T1000 (cell line): ENCODE measurements around the gene TOMM40.
"Not testable (repeated sequence)": the region's sequence is repeated elsewhere in the genome, so short reads cannot be mapped to it uniquely, and the experiment has no call there.

Source experiments
- DNase-seq: peaks from one replicate; lab custom pipeline; 2025; ENCODE audit warnings: mixed read lengths; lab: John Stamatoyannopoulos, UW

The TOMM40 gene

DNA sequence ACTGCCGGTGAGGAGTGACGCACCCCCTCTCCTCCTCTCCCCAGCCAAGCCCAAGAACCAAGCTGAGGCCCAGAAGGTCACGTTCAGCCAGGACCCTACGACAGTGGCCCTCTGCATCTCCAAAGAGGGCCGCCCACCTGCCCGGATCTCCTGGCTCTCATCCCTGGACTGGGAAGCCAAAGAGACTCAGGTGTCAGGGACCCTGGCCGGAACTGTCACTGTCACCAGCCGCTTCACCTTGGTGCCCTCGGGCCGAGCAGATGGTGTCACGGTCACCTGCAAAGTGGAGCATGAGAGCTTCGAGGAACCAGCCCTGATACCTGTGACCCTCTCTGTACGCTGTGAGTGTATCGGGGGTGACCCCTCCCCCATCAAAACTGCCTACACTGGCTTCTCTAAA is 19.2 kb upstream of the TOMM40 start:
- no peak for DNase-seq

GRCh38 chr19:44872661-44873060 is 18.4 kb upstream of the TOMM40 start:
- no peak for DNase-seq

- no peak for DNase-seq
These were observed 16.7 kb upstream of the TOMM40 start for GRCh38 chr19:44874317-44874716.

DNA sequence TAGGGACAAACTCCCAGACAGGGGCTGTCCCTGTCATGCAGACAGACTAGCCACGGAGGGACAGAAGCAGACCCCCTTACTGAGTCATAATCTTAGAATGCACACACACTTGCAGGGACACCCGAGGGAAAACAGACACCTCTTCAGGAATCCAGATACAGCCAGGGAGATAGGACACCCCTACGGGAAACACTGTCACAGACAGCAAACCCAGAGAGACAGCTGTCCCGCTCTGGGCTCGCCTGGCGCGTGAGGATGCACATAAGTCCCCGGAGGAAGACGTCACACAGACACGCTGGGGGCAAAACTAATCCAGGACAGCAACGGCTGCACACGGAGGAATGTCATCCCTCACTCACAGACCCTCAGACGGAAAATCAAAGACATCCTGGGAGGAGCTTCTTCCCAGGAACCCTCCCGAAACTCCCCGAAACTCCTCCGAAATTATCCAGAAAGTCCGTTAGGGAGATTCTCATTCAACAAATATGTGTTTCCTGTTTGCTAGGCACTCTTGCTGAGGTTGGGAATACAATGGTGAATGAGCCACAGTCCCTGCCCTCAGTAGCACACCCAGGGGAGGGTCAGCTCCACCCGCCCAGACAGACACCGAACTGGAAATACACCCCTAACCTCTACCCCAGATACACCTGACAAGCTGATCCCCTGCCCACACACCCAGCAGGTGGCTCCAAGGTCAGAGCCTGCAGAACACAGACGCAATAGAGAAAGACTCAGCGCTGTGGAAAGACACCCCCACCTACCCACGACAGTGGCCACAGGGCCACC is 15.2 kb upstream of the TOMM40 start:
- no peak for DNase-seq

DNA sequence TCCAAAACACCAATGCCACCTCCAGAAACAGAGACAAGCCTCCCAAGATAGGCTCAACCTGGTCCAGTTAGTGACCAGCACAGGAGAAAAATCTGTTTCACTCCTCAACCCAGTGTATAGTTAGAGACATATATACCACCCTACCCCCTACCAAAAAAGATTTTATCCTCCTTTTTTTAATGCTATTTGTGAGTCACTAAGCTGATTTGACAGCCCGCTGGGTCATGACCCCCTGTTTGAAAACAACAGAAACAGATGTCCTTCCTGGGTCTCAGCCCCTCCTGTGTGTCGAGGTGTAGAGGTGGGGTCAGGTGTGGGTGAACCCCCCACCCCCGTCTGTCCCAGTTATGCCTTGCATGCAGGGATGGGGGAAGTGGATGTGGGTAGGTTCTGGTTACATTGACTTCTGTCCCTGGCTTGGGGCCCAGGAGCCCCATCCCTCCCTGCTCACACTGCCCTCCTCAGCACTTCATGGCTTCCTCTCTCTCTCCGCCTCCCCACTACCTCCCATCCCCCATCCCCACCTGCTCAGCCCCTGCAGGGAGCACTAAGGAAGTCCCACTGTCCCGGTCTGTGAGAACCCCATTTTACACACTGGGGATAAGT is 14.0 kb upstream of the TOMM40 start:
- DNase-seq, result no peak

DNA sequence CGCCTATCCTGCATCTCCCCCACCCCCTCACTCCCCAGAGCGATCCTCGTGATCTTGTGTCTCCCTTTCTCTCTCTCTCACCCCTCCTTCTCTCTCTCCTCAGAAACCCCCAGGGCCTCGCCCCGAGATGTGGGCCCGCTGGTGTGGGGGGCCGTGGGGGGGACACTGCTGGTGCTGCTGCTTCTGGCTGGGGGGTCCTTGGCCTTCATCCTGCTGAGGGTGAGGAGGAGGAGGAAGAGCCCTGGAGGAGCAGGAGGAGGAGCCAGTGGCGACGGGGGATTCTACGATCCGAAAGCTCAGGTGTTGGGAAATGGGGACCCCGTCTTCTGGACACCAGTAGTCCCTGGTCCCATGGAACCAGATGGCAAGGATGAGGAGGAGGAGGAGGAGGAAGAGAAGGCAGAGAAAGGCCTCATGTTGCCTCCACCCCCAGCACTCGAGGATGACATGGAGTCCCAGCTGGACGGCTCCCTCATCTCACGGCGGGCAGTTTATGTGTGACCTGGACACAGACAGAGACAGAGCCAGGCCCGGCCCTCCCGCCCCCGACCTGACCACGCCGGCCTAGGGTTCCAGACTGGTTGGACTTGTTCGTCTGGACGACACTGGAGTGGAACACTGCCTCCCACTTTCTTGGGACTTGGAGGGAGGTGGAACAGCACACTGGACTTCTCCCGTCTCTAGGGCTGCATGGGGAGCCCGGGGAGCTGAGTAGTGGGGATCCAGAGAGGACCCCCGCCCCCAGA is 12.8 kb upstream of the TOMM40 start:
- no peak for DNase-seq

DNA sequence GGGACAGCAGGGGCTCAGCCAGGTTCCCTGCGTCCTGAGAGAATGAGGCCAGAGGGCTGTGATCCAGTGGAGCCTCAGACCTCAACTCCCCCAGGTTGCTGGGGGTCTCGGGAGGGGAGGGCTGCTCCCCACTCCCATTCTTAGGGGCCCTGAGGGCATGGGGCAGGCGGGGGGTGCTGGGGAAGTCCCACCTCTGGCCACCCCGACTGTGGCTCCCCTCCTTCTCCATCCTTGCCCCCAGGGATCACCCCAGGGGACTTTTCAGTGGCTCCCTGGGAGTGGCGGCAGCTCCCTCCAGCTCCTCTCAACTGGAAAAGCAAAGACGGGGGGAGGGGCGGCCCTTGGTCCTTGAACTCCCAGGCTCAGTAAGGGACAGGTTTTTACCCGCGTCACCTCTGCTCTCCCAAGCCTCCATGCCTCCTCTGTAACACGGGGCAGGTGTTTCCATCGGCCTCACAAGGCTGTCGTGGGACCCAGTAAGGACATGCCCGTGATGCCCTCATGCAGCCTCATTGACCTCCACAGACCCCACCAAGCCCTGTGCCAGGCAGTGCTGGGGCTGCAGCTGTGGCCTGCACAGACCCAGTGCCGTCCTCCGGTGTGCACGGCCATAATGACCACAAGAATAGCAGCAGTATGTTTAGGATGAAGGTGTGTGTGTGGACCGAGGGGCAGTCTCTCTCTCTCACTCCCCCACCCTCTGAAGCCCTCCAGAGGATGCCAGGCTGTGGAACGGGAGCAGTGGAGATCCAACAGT is 11.6 kb upstream of the TOMM40 start:
- no peak for DNase-seq

- no peak for DNase-seq
These were observed 9.0 kb upstream of the TOMM40 start for GRCh38 chr19:44882063-44882462.

DNA sequence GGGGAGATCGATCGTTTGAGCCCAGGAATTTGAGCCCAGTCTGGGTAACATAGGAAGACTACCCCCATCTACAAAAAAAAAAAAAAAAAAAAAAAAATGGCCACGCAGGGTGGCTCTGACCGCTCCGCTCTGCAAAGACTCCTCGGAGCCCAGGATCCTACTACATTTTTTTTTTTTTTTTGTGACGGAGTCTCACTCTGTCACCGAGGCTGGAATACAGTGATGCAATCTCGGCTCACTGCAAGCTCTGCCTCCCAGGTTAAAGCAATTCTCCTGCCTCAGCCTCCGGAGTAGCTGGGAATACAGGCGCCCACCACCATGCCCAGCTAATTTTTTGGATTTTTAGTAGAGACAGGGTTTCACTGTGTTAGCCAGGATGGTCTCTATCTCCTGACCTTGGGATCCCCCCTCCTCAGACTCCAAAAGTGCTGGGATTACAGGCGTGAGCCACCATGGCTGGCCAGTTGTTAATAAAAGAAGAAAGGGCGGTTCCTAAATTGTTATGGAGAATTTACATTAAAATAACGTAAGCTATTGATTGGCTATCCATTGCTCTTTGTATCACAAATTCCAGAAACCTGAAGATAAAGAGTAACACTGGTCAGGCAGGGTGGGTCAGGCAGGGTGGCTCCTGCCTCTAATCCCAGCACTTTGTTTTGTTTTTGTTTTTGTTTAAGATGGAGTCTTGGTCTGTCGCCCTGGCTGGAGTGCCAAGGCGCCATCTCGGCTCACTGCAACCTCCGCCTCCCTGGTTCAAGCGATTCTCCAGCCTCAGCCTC is 8.2 kb upstream of the TOMM40 start:
- DNase-seq, result not testable (repeated sequence)

DNA sequence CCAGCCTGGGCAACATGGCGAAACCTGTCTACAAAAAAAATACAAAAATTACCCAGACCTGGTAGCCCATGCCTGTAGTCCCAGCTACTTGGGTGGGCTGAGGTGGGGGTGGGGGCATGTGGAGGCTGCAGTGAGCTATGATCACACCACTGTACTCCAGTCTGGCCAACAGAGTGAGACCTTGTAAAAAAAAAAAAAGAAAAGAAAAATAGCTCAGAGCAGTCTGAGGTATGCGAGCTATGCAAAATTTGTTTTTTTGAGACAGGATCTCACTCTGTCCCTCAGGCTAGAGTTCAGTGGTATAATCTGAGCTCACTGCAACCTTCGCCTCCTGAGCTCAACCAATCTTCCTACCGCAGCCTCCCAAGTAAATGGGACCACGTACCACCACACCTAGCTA is 7.1 kb upstream of the TOMM40 start:
- DNase-seq, result no peak

GRCh38 chr19:44884566-44884965 is 6.5 kb upstream of the TOMM40 start:
- no peak for DNase-seq

- no peak for DNase-seq
These were observed 4.9 kb upstream of the TOMM40 start for GRCh38 chr19:44886141-44886540.

GRCh38 chr19:44887648-44888047 is 3.4 kb upstream of the TOMM40 start:
- DNase-seq, result no peak

DNA sequence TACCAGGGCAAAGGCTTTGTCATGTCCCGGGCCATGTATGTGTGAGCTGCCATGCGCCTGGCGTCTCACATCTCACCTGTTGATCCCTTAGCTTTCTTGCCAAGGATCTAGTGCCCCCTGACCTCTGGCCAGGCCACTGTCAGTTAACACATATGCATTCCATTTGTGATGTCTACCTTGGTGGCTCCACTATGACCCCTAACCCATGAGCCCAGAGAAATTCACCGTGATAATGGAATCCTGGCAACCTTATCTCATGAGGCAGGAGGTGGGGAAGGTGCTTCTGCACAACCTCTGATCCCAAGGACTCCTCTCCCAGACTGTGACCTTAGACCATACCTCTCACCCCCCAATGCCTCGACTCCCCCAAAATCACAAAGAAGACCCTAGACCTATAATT is 2.7 kb upstream of the TOMM40 start:
- not testable (repeated sequence) for DNase-seq

- DNase-seq, result no peak
These were observed 1.2 kb upstream of the TOMM40 start for GRCh38 chr19:44889830-44890365.

DNA sequence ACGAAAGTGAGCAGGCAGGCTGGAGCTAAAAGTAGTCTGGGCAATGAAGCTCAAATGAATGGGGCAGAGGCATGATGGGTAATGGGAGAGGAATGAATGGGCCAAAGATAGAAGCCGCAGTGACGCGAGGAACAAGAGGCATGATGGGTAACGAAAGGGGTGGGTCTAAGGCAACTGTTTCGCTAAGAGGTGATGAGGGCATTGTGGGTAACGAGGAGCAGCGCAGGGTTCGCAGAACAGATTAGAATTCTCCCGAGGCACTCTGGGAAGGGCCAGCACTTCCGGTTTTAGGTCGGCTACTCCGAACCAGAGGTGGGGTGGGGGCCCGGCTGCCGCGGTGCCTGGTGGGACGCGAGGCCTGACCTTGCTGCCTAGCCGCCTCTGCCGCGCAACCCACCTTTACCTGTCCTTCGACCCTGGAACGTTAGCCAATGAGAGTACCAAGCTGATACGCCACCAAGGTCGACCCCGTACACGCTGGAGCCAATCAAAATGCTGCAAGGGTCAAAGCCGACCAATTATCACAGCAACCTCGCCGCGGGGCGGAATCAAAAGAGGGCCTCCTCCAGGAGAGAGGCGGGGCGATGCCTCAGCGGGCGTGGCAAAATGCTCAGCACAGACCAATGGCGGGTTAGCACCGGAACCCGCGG is 563 bp upstream of the TOMM40 start:
- DNase-seq, result peak; percentile 99

DNA sequence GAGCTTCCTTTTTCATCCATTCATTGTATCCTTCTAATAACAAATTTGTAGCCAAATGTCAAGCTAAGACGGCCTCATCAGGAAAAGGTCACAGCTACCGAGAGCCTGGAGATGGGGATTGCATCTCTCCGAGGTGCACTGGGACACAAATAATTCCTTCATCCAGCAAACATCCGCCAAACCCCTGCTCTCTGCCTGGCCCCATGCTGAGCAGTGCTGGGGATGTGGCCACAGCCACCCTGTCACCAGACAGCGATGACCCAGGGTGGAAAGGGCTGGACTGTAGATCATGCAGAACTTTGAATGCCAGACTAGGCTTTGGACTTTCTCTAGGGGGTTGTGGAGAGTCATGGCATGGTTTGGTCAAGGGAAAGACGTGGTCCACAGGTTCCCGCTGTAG is 1.9 kb downstream of the TOMM40 start:
- DNase-seq, result no peak

GRCh38 chr19:44893332-44894051 is 2.4 kb downstream of the TOMM40 start:
- DNase-seq, result no peak

DNA sequence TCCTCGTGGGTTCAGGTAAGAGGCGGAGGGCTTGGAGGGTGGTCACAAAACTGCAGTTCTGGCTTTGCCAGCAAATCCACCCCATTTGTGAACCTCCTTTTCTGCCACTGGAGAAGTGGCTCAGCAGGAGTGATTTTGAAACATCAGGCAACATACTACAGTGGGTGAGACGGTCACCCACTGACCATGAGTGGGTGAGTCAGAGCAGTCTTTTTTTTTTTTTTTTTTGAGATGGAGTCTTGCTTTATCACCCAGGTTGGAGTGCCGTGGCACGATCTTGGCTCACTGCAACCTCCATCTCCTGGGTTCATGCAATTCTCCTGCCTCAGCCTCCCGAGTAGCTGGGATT is 3.0 kb downstream of the TOMM40 start:
- no peak for DNase-seq

DNA sequence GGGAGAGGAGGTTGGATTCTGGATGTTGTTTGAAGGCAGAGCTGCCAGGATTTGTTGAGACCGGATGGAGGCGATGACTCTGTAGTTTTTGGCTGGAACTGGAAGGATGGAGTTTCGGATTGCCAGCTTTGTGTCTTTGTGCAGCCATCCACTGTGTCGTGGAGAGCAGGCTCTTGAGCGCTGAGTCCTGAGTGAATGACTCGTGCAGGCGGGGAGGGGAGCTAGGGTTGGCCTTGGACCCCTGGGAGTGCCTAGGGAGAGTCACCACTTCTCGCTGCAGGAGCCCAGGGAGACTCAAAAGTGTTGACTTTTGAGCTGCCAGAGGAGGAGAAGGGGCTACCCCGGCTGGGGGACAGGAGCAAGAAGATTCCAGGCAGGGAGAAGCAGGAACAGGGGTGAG is 3.9 kb downstream of the TOMM40 start:
- no peak for DNase-seq
